Naive thymus-derived CD4-positive, alpha-beta T cell (primary cell): ENCODE measurements around the gene ATP8A2. TPM values are rescaled to one million over a fixed set of nuclear protein-coding genes. Genes with fewer than 3 reads are reported as not detected.

ENCODE experiments used
- ATAC-seq: fragments of 150-1000 bp; cut with Tn5 transposase; 2 replicates; pipeline ENCODE4 v1.10.0; 2021; ENCODE audit warnings: mild to moderate bottlenecking, moderate library complexity
- CTCF ChIA-PET: fragments of 350-600 bp; sonication (Branson Sonifier 250); formaldehyde crosslinking; loops from one replicate; lab custom pipeline; 2021; ENCODE audit warnings: antibody characterized with exemption; lab: Charles Lee
- POLR2A ChIA-PET: fragments of 350-600 bp; sonication (Branson Sonifier 250); formaldehyde crosslinking; loops from one replicate; lab custom pipeline; 2021; ENCODE audit warnings: antibody characterized with exemption, inconsistent platforms; lab: Charles Lee
- DNase-seq, 9 donors: peaks; one replicate each; pipeline versions ENCODE4 v3.0.0 to v3.0.0-alpha.2; 2020 to 2022; ENCODE audit warnings: mixed read lengths in 1 of 9
- H3K27ac ChIP-seq: one replicate; pipeline ENCODE4 v1.7.0; 2013; ENCODE audit warnings: mild to moderate bottlenecking, low read depth, low read length, moderate library complexity
- H3K27me3 ChIP-seq, 2 donors: one replicate each; pipeline ENCODE4 v1.7.0; 2013; ENCODE audit warnings: low read length in 2 of 2, mild to moderate bottlenecking in 2 of 2, moderate library complexity in 2 of 2; ENCODE audit not compliant: control insufficient read depth in 2 of 2, insufficient read depth in 2 of 2
- H3K36me3 ChIP-seq, 3 experiments: 1 replicate in 2 of 3; 2 replicates in 1 of 3; pipeline ENCODE4 v1.7.0; 2013; ENCODE audit warnings: low read length in 3 of 3, mild to moderate bottlenecking in 3 of 3, moderate library complexity in 1 of 3; ENCODE audit not compliant: insufficient read depth in 3 of 3, control insufficient read depth in 2 of 3
- H3K4me1 ChIP-seq, 2 donors: one replicate each; pipeline ENCODE4 v1.7.0; 2013; ENCODE audit warnings: low read length in 2 of 2, mild to moderate bottlenecking in 2 of 2, moderate library complexity in 1 of 2; ENCODE audit not compliant: control insufficient read depth in 2 of 2, insufficient read depth in 2 of 2
- H3K4me3 ChIP-seq: 2 replicates; pipeline ENCODE4 v1.7.0; 2013; ENCODE audit warnings: mild to moderate bottlenecking, low read length
- H3K9me3 ChIP-seq, 3 experiments: 1 replicate in 2 of 3; 2 replicates in 1 of 3; pipeline ENCODE4 v1.7.0; 2013; ENCODE audit warnings: low read length in 3 of 3; ENCODE audit not compliant: control insufficient read depth in 2 of 3
- H3K27ac Mint-ChIP-seq, 9 donors: one replicate each; pipeline ENCODE4 v1.8.0; 2020 to 2022; ENCODE audit warnings: mixed read lengths in 9 of 9, mild to moderate bottlenecking in 8 of 9, moderate library complexity in 5 of 9, inconsistent platforms in 2 of 9
- H3K27me3 Mint-ChIP-seq, 5 donors: one replicate each; pipeline ENCODE4 v1.8.0; 2021 to 2022; ENCODE audit warnings: mixed read lengths in 5 of 5, mild to moderate bottlenecking in 1 of 5
- H3K36me3 Mint-ChIP-seq, 5 donors: one replicate each; pipeline ENCODE4 v1.8.0; 2020 to 2022; ENCODE audit warnings: mixed read lengths in 5 of 5, mild to moderate bottlenecking in 3 of 5, inconsistent platforms in 1 of 5
- H3K4me1 Mint-ChIP-seq, 7 donors: one replicate each; pipeline ENCODE4 v1.8.0; 2020 to 2022; ENCODE audit warnings: mixed read lengths in 7 of 7, mild to moderate bottlenecking in 3 of 7, inconsistent platforms in 1 of 7
- H3K4me3 Mint-ChIP-seq, 10 donors: one replicate each; pipeline ENCODE4 v1.8.0; 2020 to 2022; ENCODE audit warnings: mild to moderate bottlenecking in 10 of 10, mixed read lengths in 10 of 10, moderate library complexity in 6 of 10, inconsistent platforms in 2 of 10
- H3K9me3 Mint-ChIP-seq, 11 donors: one replicate each; pipeline ENCODE4 v1.8.0; 2020 to 2022; ENCODE audit warnings: mixed read lengths in 11 of 11, mild to moderate bottlenecking in 4 of 11, inconsistent platforms in 1 of 11, moderate library complexity in 1 of 11
- intact Hi-C, 2 donors: fragments of 100-400 bp; cut with micrococcal nuclease; formaldehyde crosslinking; loops; one replicate each; pipeline ENCODE4 v1.15.1; 2023
- polyA plus RNA-seq, 2 donors: library from polyadenylated mRNA; unstranded; fragments of 300-500 nt; fragmentation: Illumina TruSeq; gene quantifications; one replicate each; pipeline ENCODE4 v1.2.3, GENCODE V29; 2021
- total RNA-seq, 6 experiments: library from RNA in 5 of 6; stranded (reverse) in 5 of 6; gene quantifications; 1 replicate in 5 of 6; 2 replicates in 1 of 6; pipeline ENCODE4 v1.2.3 and lab custom pipeline; 2021 to 2026

ATP8A2 gene
- total and polyA plus RNA-seq, 7 experiments from 2014 or later = 0.56 to 2.4 (median 1.2) TPM

DNA sequence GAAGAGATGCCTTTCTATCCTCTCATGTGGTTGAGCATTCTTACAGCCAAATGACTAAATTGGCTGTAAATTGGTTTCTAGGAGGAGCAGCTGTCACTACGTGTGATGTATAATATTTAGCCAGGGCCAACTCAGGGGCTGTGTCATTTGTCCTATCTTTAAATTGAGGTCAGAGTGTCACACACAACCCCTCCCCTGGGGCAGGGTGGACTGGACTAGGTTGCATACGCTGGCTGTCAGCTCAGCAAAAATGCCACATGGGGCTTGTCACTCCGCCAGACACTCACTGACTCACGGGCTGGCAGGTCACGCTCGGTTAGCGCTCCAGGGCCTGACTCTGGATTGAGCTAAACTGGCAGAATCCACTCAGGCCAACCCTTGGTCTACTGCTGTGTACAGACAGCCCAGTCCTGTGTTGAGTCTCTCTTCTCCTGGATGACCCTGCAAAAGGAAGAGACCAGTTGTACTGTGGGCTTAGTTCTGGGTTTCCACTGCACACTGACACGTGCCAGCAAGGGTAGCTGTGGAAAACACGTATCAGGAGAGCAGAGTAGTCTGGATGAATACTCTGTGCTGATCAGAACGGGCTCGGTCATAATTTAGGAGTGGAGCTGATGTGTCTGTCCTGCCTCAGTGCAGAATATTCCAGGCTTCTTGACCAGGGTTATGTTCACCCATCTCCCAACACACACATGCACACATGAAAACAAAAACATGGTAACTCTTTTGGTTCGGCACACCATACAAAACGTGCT lies 650.9 kb downstream of the ATP8A2 start:
- CTCF ChIA-PET = no interaction called here
- peak overlapping the region in 1 of 9 donors; percentile 8 for H3K27ac Mint-ChIP-seq
- Histone ChIP-seq H3K9me3 (peaks cover 0 to 5% (median 0%) of the 10 kb centered on the region in 3 experiments), H3K4me1 (peaks cover 0 to 4% of the 10 kb centered on the region in 2 donors), H3K27me3 (no peaks in the 10 kb centered on the region), H3K36me3 (peaks cover 0 to 18% (median 0%) of the 10 kb centered on the region in 3 experiments), H3K27ac (no peak overlapping the region), H3K4me3 (no peak overlapping the region)
- no peak for ATAC-seq
- H3K4me3 Mint-ChIP-seq = no peak overlapping the region
- peaks cover 9 to 33% (median 24%) of the 10 kb centered on the region in 5 donors for H3K36me3 Mint-ChIP-seq
- peaks cover 4 to 26% (median 11%) of the 10 kb centered on the region in 7 donors for H3K4me1 Mint-ChIP-seq
- DNase-seq = no peak
- intact Hi-C loops = no loop called here
- POLR2A ChIA-PET = no interaction called here
- H3K27me3 Mint-ChIP-seq = peaks cover 0 to 16% (median 0%) of the 10 kb centered on the region in 5 donors
- peaks cover 0 to 20% (median 7%) of the 10 kb centered on the region in 11 donors for H3K9me3 Mint-ChIP-seq

DNA sequence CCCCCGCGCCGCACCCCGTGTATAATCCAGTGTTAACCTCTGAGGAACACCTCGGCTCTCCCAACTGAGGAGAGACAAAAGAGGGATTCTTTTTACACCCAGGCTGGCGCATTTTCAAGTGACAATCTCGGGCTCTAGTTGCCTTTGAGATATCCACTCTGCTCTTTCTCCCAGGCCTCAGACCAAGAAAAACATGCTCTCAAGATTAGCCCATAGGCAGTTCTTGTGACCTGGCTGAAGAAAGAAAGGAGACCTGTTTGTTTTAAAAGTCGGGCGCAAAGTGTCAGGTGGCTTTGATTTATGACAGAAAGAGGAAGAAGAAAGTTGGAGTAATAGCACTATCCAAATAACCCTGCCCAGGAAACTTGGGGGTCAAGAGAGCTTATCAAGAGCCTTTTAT lies 652.8 kb downstream of the ATP8A2 start:
- CTCF ChIA-PET = no interaction called here

DNA sequence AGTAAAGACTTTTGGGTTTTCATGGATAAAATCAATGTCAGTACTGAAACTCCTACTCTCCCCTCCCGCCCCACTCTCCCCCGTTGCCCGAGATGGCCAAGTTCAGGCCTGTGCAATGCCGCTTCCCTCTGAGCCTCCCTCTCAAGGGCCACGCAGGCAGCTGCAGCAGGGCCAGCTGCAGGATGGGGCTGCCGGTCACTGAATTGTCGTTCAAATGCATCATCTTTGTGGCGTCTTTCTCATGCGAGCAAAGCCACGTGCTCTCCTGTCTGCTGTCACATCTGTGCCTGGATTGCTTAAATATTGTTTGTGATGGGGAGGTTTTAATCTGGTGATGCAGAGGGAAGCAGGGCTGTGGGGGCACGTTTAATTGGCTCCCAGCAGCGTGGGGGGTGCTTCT lies 653.4 kb downstream of the ATP8A2 start:
- Mint-ChIP-seq H3K27ac (no peak overlapping the region), H3K4me3 (no peak overlapping the region), H3K4me1 (peaks cover 0 to 5% (median under 1%) of the 10 kb centered on the region in 7 donors), H3K27me3 (peaks cover 0 to 16% (median 0%) of the 10 kb centered on the region in 5 donors), H3K9me3 (peaks cover 0 to 20% (median 7%) of the 10 kb centered on the region in 11 donors), H3K36me3 (peaks cover 6 to 22% (median 18%) of the 10 kb centered on the region in 5 donors)
- Histone ChIP-seq H3K36me3 (peaks cover 0 to 8% (median 0%) of the 10 kb centered on the region in 3 experiments), H3K4me1 (no peaks in the 10 kb centered on the region), H3K4me3 (no peak overlapping the region), H3K27ac (no peak overlapping the region), H3K27me3 (no peaks in the 10 kb centered on the region), H3K9me3 (peaks cover 0 to 5% (median 0%) of the 10 kb centered on the region in 3 experiments)
- ATAC-seq (no peak), DNase-seq (no peak)
- POLR2A ChIA-PET = no interaction called here
- CTCF ChIA-PET = no interaction called here
- intact Hi-C loops = no loop called here

More for the DNA sequence above, 652.8 kb downstream of the ATP8A2 start:
- peaks cover 0 to 16% (median 0%) of the 10 kb centered on the region in 5 donors for H3K27me3 Mint-ChIP-seq
- H3K4me3 Mint-ChIP-seq = no peak overlapping the region
- Histone ChIP-seq H3K27me3 (no peaks in the 10 kb centered on the region), H3K4me3 (no peak overlapping the region), H3K27ac (no peak overlapping the region), H3K4me1 (no peaks in the 10 kb centered on the region), H3K9me3 (peaks cover 0 to 5% (median 0%) of the 10 kb centered on the region in 3 experiments), H3K36me3 (peaks cover 0 to 14% (median 0%) of the 10 kb centered on the region in 3 experiments)
- POLR2A ChIA-PET = no interaction called here
- peaks cover 0 to 8% (median 4%) of the 10 kb centered on the region in 7 donors for H3K4me1 Mint-ChIP-seq
- intact Hi-C loops = no loop called here
- DNase-seq = no peak
- peaks cover 0 to 20% (median 7%) of the 10 kb centered on the region in 11 donors for H3K9me3 Mint-ChIP-seq
- ATAC-seq = no peak
- no peak overlapping the region for H3K27ac Mint-ChIP-seq
- H3K36me3 Mint-ChIP-seq = peaks cover 8 to 29% (median 24%) of the 10 kb centered on the region in 5 donors

DNA sequence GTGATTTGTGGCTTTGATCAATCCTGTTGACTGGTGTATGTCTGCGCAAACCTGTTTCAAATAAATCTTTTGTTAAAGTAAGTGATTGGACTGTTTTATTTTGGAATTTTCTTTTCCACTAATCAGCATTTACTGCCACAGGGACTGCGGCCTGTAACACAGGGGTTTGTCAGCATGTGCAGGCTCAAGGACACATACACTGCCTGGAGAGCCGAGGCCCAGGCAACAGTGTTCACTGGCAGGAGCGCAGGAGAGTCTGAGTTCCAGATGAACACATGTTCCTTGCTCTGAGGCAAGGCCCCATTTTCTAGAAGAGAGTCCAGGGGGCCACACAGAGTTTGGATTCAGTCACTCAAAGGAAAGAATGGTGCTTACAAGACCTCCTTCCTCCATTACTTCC lies 654.0 kb downstream of the ATP8A2 start:
- H3K9me3 Mint-ChIP-seq = peaks cover 0 to 20% (median 8%) of the 10 kb centered on the region in 11 donors
- H3K36me3 Mint-ChIP-seq = peaks cover 6 to 19% (median 12%) of the 10 kb centered on the region in 5 donors
- no peak overlapping the region for H3K27ac ChIP-seq
- intact Hi-C loops = no loop called here
- no peaks in the 10 kb centered on the region for H3K4me1 ChIP-seq
- no peak for ATAC-seq
- peaks cover 0 to 2% (median 0%) of the 10 kb centered on the region in 3 experiments for H3K36me3 ChIP-seq
- no peak overlapping the region for H3K27ac Mint-ChIP-seq
- no peak overlapping the region for H3K4me3 Mint-ChIP-seq
- H3K27me3 ChIP-seq = no peaks in the 10 kb centered on the region
- peaks cover 0 to 1% (median 0%) of the 10 kb centered on the region in 3 experiments for H3K9me3 ChIP-seq
- ChIA-PET POLR2A (no interaction called here), CTCF (no interaction called here)
- H3K27me3 Mint-ChIP-seq = peaks cover 0 to 16% (median 0%) of the 10 kb centered on the region in 5 donors
- DNase-seq = no peak
- no peak overlapping the region for H3K4me3 ChIP-seq
- H3K4me1 Mint-ChIP-seq = peaks cover 0 to 2% (median 0%) of the 10 kb centered on the region in 7 donors

DNA sequence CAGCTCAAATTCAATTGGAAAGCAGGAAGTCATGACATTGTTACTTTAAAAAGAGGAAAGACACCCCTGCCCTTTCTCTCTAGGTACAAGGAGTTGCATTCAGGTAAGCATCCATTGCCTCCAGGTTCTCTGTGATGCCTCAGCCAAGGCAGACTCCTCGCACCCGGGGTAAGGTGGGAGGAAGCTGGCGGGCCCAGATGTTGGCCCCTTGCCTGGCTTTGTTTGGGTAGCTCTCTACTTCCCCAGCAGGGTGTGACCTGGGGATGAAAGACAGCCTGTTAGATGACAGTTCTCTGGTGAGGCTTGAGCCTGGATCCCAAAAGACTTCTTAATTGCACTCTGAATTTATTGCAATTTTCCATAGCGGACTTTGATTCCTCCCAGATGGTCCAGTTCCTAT lies 654.4 kb downstream of the ATP8A2 start:
- H3K27ac ChIP-seq = no peak overlapping the region
- H3K4me3 ChIP-seq = no peak overlapping the region
- ChIA-PET POLR2A (no interaction called here), CTCF (no interaction called here)
- H3K27me3 ChIP-seq = no peaks in the 10 kb centered on the region
- no peak for ATAC-seq
- no peaks in the 10 kb centered on the region for H3K9me3 ChIP-seq
- Mint-ChIP-seq H3K4me1 (no peaks in the 10 kb centered on the region), H3K27ac (no peak overlapping the region), H3K9me3 (peaks cover 0 to 18% (median 6%) of the 10 kb centered on the region in 11 donors), H3K36me3 (peaks cover 2 to 16% (median 8%) of the 10 kb centered on the region in 5 donors), H3K27me3 (peaks cover 0 to 16% (median 0%) of the 10 kb centered on the region in 5 donors), H3K4me3 (no peak overlapping the region)
- no peaks in the 10 kb centered on the region for H3K36me3 ChIP-seq
- H3K4me1 ChIP-seq = no peaks in the 10 kb centered on the region
- DNase-seq = no peak
- intact Hi-C loops = no loop called here

DNA sequence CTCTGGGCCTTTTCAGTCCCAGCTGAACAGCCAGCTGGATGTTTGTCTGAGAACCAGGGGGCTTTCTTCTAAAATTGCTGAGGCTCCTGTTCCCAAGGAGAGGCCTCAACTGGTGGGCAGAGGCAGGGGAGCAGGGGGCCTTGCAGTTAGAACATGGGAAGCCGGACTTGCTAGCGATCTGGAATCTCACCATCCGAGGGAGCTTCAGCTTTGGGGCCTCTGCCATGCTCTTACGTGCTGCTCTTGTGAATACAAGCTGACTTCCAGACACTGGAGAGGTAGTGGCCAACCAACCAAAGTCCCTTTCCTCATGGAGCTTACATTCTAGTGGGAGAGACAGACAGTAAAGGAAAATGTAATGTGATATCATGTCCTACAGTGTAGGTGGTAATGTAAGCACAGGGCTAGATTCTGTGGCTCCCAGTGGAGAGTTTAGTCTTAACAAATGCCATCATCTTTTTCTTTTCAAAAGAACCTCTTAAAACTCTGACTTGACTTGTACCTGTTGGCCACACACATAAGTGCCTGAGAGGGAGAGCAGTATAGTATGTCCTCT lies 657.9 kb downstream of the ATP8A2 start:
- ATAC-seq (no peak), DNase-seq (no peak)
- intact Hi-C loops = no loop called here
- POLR2A ChIA-PET = no interaction called here
- Histone ChIP-seq H3K4me1 (no peaks in the 10 kb centered on the region), H3K4me3 (no peak overlapping the region), H3K27me3 (no peaks in the 10 kb centered on the region), H3K9me3 (no peaks in the 10 kb centered on the region), H3K36me3 (no peaks in the 10 kb centered on the region), H3K27ac (no peak overlapping the region)
- no peak overlapping the region for H3K27ac Mint-ChIP-seq
- CTCF ChIA-PET = no interaction called here
- H3K9me3 Mint-ChIP-seq = peaks cover 0 to 10% (median 5%) of the 10 kb centered on the region in 11 donors
- peaks cover 0 to 4% (median 0%) of the 10 kb centered on the region in 5 donors for H3K36me3 Mint-ChIP-seq
- H3K27me3 Mint-ChIP-seq = peaks cover 0 to 13% (median 0%) of the 10 kb centered on the region in 5 donors
- no peak overlapping the region for H3K4me3 Mint-ChIP-seq
- no peaks in the 10 kb centered on the region for H3K4me1 Mint-ChIP-seq
